GM12865 (cell line): ENCODE data around the gene SPDYE16.
"Not testable (repeated sequence)": the region's sequence is repeated elsewhere in the genome, so short reads cannot be mapped to it uniquely, and the experiment has no call there.

Experiments used
- DNase-seq: peaks from one replicate; pipeline ENCODE4 v3.0.0; 2010; ENCODE audit warnings: low read depth
- H3K4me3 ChIP-seq: 2 replicates; pipeline ENCODE4 v1.5.1; 2011; ENCODE audit warnings: mild to moderate bottlenecking, low read depth, low read length, control low read depth
- TF ChIP-seq, protein P1 (sequence below): IDR thresholded peaks from 2 replicates; pipeline ENCODE4 v1.5.1; 2011; ENCODE audit warnings: low read length, control low read depth, low read depth, inconsistent platforms; ENCODE audit not compliant: insufficient read depth; ENCODE audit errors: missing control alignments

Gene SPDYE16

DNA sequence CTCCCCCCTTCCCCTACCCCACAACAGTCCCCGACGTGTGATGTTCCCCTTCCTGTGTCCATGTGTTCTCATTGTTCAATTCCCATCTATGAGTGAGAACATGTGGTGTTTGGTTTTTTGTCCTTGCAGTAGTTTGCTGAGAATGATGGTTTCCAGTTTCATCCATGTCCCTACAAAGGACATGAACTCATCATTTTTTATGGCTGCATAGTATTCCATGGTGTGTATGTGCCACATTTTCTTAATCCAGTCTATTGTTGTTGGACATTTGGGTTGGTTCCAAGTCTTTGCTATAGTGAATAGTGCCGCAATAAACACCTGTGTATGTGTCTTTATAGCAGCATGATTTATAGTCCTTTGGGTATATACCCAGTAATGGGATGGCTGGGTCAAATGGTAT is 18.2 kb upstream of the SPDYE16 start:
- H3K4me3 ChIP-seq, DNase-seq: not testable (repeated sequence)

DNA sequence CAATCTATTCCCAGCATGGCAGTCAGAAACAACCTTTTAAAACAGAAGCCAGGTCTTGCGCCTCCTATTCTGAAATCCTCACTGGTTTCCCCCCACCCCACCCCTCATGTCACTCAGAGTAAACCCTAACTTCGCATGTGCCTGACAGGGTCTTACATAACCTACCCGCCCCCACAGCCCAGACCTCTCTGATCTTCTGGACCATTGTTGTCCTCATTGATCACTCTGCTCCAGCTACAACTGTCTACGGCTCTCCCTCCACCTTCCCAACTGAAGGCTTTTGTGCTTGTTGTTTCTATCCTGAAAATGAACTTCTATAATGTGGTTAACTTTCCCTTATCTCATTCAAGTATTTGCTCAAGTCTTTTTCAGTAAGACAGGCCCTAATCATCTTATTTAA is 17.1 kb upstream of the SPDYE16 start:
- not testable (repeated sequence) for DNase-seq

DNA sequence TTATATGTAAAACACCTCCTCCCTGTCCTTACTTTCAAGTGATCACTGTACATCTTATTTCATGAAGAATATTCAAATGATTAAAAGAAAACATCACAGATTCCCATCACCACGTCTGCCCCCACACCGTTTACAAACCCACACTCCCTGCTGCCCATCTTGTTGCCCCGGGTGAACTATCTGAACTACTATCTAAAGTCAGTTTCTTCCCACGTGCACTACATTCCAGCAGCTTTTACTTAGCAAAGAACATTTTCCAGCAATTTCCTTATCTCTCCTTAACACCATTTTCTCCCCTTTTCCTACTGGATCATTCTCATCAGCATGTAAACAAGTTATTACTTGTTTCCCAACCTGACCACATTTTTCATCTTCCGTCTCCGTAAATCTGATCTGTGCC is 16.6 kb upstream of the SPDYE16 start:
- not testable (repeated sequence) for DNase-seq, H3K4me3 ChIP-seq

More for the DNA sequence above, 17.1 kb upstream of the SPDYE16 start:
- H3K4me3 ChIP-seq = not testable (repeated sequence)

DNA sequence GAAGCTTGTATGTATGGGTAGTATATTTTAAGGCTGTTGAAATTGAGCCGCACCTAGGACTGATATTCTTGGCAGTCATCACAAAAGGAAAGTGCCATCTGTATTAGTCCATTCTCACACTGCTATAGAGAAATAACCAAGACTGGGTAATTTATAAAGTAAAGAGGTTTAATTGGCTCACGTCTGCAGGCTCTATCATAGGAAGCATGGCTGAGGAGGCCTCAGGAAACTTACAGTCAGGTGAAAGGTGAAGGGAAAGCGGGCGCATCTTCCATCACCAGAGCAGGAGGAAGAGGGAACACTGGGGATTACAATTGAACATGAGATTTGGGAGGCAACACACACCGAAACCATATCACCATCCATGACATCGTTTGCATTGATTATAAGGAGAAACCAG is 8.9 kb upstream of the SPDYE16 start:
- DNase-seq, H3K4me3 ChIP-seq: not testable (repeated sequence)

DNA sequence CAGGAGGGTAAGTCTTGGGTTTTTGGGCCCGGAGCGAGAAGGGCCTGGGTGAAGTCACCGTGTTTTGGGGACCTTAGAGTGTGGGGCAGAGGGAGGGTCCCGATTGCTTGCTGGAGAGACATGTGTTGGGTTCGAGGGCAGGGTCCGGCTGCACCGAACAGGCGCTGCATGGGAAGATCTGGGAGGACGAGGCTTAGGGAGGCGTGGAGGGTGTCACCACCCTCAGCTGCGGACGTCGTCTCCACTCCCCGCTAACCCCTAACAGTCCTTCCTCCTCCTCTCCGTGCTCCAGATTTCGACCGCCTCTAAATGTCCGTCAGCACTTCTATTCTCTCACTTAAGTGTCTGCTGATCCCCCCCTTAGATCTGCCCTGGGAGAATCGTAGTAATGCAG is 6.8 kb upstream of the SPDYE16 start:
- peak overlapping the region; percentile 84 for H3K4me3 ChIP-seq
- DNase-seq = not testable (repeated sequence)

DNA sequence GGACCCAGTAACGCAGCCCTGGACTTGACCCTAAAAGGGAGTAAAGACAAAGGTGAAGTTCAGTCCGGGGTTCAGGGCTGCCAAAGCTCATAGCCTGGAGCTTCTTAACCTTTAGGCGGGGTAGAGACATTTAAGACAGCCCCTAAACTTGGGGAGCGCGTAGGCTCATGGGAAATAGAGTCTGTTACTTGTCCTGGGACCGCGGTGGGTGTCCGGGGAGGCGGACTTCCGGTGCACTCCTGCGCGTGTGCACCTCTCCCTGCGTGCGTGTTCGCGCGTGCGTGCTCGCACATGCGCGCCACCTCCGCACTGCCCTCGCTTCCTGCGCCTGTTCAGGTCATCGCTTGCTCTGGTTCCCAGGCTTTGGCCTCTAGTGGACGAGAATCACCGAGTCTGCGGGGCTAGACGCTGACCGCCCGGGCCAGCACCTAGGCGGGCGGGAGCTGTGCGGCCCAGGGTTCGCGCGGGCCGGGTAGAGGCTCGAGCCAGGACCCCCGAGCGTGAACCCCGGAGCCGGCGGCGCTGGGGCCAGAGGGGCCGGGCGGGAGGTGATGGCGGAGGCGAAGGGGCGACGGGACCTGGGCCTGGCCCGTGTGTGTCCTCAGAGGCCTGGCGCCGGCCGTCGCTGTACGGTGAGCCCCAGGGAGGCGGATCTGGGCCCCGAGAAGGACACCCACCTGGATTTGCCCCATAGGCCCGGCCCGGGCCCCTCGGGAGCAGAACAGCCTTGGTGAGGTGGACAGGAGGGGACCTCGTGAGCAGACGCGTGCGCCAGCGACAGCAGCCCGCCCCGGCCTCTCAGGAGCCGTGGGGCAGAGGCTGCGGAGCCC is 6.1 kb upstream of the SPDYE16 start:
- peak; percentile 97 for DNase-seq
- peak overlapping the region; percentile 84 for H3K4me3 ChIP-seq

DNA sequence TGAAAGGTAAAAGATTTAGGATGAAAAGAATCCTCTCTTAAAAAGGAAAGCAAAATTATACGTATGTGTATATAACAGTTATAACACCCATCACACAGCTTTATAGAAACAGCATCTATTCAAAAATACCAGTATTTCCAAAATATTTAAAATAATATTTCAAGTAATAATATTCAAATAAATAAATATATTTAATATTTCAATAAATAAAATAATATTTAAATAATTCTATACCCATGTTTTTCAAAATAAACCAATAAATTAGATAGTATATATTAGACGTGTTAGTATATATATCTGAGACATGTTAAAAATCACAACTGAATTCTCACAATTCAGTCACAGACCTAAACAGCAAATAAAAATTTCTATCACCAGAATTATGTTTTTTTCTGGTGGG is 11.5 kb downstream of the SPDYE16 start:
- not testable (repeated sequence) for H3K4me3 ChIP-seq, DNase-seq

DNA sequence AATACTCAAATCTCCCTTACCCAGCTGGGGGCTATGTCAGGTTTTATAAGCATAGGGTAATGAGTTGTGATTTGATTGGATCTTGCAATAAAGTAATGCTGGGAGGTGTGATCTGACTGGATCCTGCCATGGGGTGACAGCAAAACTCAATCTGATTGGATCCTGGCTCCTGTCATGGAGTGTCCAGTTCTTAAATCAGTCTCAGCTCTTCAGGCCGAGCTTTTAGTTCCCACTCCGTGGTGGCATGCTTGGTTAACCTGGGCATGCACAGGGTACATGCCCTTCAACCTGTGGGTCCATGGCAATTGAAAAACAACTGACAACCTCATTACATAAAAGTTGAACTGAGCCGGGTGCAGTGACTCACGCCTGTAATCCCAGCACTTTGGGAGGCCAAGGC is 16.9 kb downstream of the SPDYE16 start:
- not testable (repeated sequence) for H3K4me3 ChIP-seq, DNase-seq

DNA sequence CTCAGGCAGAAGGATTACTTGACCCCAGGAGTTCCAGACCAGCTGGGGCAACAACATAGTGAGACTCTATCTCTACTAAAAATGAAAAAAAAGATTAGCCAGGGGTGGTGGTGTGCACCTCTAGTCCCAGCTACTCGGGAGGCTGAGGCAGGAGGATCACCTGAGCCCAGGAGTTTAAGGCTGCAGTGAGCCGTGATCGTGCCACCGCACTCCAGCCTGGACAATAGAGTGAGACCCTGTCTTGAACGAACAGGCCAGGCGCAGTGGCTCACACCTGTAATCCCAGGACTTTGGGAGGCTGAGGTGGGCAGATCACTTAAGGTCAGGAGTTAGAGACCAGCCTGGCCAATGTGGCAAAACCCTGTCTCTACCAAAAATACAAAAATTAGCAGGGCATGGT is 26.2 kb downstream of the SPDYE16 start:
- DNase-seq = not testable (repeated sequence)

DNA sequence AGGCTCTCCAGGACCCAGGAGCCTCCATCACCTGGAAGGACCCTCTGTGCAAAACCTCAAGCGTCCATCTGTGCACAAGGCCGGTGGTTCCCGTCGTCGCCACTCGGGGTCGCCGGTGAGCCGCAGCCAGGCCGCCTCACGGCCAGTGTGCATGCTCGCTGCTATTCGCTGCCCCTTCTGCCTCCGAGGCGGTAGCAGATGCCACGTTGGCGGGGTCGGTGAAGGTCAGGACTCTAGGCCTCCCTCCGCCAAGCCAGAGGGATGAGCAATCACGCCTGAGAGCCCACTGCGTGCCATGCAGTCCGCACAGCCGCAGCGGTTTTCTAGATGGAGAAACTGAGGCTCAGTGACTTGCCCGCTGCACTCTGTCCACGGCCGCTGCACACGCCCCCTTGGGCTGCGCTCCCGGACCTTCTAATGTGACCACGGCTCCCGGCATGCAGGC is 27.1 kb downstream of the SPDYE16 start:
- peak; percentile 62 for DNase-seq
- TF ChIP-seq, protein P1, sequence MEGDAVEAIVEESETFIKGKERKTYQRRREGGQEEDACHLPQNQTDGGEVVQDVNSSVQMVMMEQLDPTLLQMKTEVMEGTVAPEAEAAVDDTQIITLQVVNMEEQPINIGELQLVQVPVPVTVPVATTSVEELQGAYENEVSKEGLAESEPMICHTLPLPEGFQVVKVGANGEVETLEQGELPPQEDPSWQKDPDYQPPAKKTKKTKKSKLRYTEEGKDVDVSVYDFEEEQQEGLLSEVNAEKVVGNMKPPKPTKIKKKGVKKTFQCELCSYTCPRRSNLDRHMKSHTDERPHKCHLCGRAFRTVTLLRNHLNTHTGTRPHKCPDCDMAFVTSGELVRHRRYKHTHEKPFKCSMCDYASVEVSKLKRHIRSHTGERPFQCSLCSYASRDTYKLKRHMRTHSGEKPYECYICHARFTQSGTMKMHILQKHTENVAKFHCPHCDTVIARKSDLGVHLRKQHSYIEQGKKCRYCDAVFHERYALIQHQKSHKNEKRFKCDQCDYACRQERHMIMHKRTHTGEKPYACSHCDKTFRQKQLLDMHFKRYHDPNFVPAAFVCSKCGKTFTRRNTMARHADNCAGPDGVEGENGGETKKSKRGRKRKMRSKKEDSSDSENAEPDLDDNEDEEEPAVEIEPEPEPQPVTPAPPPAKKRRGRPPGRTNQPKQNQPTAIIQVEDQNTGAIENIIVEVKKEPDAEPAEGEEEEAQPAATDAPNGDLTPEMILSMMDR = peak; percentile 87
- H3K4me3 ChIP-seq = no peak overlapping the region

More for the DNA sequence above, 26.2 kb downstream of the SPDYE16 start:
- H3K4me3 ChIP-seq = not testable (repeated sequence)

DNA sequence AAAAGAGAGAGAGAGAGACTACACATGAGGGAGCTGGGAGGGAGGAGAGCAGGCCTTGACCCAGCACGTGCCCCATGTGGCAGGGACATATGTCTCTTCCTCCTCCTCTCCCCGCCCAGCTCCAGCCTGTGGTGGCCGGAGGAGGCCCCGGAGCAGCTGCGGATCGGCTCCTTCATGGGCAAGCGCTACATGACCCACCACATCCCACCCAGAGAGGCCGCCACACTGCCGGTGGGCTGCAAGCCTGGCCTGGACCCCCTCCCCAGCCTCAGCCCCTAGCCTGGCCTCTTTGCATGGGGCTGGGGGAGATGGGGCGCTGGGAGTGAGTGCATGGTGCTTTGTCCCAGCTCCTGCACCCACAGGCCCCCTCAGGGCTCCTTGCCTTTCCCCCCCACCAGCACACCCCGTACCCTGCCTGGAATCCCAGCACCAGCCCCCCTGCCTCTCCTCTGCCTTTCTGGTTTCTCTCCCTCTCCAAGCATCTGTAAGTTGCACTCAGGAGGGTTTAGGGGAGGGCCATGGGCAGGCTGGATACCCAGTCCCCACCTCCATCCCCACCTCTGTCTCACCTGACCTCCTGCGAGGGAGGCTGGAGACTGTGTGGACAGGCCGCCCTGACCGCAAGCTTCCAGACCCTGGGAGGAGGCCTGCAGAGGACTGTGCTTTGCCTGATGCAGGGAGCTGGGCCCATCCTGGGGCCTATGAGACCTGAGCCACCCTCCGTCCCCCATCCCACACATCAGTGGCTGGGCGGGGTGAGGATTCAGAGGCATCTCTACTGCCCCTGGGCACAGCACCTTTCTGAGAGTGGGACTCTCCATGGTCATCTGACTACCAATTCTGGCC is 27.9 kb downstream of the SPDYE16 start:
- TF ChIP-seq, protein P1 = no peak
- no peak overlapping the region for H3K4me3 ChIP-seq
- DNase-seq = no peak
